OCI-M1 (cell line): ENCODE measurements around the gene ZDHHC19.
"Not testable (repeated sequence)": the region's sequence is repeated elsewhere in the genome, so short reads cannot be mapped to it uniquely, and the experiment has no call there.

ENCODE experiments used
- DNase-seq: peaks from one replicate; lab custom pipeline; 2025; lab: John Stamatoyannopoulos, UW

The ZDHHC19 gene

DNA sequence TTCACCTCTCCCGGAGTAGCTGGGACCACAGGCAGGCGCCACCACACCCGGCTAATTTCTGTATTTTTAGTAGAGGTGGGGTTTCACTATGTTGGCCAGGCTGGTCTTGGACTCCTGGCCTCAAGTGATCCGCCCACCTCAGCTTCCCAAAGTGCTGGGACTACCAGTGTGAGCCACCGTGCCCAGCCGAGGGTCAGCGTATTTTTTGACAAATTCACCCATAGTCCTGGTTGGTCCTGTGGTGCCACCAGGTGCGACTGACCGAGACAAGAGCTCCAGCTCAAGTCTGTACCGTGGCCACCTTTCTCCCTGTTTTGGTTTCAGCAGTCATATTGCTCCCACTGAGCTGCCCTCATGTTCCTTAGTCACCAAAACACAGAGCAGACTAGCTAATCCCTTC, 13.9 kb upstream of the ZDHHC19 start:
- no peak for DNase-seq

DNA sequence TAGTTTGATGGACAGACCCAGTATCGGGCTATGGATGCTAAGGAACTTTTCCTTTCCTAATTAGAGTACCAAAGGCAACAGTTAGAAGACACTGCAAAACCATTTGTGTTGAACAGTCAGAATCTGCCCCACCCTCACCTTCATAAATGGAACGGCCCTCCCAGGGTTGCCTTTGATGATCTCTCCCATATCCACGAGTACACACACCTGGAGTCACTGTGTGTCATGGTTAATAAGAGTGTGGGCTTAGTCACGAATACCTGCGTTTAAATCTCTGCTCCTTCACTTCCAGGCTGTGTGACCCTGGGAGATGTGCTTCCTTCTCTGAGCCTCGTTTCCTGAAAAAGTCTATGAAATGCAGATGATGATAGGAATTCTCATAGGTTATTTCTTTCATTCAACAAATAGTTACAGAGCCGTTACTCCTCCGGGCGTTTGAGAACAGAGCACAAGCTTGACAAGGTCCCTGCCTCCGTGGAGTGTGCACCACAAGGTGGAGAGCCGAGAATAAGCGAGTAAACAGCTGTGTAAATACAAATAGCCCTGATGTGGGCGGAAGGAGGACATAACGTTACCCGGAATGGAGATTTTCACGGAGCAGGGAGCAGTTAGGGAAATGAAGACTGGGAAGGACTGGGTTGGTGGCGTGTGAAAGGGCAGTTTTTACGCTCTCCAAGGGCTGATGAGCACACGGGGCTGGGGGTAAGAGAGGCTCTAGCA, 11.8 kb upstream of the ZDHHC19 start:
- no peak for DNase-seq

DNA sequence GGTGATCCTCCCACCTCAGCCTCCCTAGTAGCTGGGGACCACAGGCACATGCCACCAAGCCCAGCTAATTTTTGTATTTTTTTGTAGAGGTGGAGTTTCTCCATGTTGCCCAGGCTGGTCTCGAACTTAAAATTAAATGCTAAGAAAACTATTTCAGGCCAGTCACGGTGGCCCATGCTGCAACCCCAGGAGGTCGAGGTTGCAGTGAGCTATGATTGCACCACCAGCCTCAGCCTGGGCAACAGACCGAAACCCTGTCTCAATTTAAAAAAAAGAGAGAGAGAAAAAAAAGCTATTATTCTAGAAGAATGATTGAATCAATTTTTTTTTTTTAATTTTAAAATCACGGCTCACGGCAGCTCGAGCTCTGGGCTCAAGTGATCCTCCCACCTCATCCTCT, 9.8 kb upstream of the ZDHHC19 start:
- DNase-seq: no peak

DNA sequence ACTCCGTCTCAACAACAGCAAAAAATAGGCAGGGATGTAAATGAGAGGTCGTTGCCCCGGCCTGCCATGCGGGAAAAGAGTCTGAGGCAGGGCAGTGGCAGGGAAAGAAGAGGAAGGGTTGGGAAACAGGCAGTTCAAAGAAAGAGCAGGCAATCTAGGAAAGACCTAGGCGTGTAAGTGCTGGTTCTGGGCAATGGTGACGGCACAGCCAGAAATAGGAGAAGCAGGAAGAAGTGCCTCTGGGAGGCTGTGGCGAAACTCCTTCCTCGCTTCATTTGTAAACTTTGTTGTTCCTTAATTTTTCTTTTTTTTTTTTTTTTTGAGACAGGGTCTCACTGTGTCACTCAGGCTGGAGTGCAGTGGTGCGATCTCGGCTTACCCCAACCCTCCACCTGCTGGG, 9.4 kb upstream of the ZDHHC19 start:
- no peak for DNase-seq

DNA sequence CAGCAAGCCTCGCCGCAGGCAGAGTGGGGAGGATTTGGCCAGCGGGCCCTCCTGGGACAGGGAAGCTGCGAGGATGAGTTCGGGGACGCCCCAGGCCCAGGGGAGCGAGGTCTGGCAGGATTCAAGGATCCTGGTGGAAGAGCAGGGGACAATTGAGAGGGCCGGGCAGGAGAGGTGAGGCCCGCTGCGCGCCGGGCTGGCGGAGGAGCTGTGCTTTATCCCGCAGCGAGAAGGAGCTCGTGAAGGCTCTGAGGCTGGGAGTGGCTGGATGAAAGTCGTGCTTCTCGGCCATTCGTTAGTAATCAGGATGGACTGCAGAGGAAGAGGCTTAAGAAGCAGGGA, 8.7 kb upstream of the ZDHHC19 start:
- DNase-seq: no peak

DNA sequence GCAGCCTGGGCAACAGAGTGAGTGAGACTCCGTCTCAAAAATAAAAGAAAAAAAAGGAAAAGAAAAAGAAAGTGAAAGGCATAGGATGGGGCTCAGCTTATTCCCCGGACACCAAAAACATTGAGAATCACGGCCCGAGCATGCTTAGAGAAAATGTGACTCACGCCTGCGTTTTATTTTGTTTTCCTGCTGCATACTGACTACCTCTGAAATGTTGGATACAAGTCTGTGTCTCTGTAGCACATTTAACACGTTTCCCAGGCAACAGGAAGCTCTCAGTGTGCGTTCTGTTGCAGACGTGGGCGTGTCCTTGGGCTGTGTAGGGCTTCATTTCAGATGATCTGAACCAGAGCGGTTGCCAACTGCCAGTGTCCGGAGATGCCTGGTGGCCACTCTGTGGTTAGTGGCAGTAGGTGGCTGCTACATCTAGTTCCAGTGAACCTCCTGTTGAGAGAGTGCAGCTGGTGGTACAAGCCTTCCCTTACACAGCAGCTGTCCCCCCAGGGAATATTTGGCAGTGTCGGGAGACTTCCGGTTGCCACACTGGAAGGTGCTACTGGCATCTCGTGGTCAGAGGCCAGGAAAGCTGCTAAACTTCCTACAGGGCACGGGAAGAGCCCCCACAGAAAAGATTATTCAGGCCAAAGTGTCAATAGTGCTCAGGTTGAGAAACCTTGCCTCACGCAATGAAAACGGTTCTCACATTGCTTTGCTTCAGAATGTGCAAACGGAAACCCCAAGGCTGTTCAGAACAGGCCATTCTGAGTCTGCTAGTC, 8.2 kb upstream of the ZDHHC19 start:
- DNase-seq: peak; percentile 36

DNA sequence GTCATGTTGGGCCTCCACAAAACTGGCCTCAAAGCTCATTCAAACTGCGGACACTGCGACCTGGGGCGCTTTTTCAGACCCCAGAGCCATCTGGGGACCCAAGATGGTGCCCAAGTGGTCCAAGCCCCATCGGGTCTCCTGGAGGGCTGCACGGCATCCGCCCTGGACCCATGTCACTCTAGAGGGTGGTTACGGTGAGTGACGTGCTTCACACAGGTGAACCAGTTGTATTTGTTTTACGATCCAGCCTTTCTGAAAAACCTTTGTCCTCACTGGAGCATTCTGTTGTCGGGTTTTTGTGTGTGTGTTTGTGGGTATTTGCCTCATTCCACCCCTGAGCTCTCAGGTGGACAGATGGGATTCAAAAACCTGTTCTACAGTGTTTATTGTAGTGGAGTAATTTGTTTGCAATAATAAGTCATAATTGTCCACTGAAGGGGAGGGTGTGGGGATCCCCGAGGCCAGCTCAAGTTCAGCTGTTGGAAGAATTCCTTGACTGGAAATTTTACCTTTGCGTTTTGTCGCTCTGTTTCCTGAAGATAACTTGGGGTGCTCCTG, 7.0 kb upstream of the ZDHHC19 start:
- no peak for DNase-seq

DNA sequence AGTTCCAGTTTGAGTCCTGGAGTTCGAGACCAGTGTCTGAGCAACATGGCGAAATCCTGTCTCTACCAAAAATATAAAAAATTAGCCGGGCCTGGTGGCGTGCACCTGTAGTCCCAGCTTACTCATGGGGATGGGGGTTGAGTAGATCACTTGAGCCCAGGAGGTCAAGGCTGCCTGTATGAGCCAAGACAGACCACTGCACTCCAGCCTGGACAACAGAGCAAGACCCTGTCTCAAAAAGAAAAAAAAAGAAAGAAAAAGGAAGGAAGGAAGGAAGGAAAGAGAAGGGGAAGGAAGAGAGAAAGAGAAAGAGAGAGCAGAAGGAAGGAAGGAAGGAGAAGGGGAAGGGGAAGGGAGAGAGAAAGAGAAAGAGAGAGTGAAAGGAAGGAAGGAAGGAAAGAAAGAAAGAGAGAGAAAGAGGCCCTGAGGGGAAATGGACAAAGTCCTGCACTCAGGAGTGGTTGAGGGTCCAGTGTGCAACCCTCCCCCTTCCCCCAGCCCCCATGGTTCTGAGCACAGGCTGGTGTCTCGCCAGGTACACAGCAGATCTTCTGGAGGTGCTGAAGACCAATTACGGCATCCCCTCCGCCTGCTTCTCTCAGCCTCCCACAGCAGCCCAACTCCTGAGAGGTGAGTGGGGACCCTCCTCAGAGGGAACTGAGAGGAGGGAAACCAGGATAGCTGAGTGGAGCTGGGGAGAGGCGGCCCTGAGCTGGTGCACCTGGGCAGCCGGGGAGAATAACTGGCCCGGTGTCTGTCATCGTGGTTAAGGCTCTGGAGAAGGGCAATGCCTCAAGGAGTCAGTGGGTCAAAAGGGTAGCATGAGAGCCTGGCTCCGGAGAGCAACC, 6.3 kb upstream of the ZDHHC19 start:
- no peak for DNase-seq

DNA sequence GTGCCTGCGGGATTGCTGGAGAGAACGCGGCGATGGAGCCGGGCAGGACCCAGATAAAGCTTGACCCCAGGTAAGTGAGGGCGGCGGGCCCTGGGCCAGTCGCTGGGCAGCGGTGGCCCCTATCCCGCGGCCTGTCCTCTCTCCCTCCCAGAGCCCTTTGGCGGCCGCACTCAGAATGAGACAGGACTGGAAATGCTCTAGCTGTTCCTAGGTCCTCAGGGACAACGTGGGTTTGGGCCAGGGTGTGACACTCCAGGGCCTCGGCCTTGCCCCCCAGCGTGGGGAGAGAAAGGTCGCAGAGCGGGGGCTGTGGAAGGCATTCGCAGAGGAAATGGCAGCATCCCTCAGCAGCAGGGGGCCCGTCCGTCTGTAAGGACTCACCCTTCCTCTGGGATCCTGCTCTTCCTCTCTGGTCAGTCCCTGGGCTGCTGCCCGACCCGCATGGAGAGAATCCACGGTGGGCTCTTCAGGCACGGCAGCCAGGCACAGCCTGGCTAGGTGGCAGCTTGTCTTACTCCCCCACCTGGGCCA, 5.5 kb upstream of the ZDHHC19 start:
- DNase-seq: no peak

DNA sequence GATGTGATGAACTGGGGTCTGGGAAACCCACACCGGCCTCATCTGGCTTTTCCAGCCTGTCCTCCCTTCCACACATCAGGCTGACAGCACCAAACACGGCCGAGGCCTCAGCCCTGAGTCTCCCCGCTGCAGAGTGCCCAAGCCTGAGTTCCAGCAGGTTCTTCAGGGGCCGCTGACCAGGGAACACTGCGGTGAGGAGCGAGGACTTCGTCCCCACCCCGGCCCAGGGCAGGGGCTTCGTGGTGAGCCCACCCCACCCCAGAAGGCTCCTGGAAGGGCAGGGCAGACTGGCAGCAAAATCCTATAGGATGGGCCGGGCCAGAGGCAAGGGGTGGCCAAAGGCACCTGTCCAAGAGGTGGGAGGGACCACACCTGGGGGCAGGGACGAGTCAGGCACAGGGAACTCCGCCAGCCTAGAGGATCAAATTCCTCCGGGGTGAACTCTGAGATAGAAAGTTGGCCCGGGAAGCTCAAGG, 4.9 kb upstream of the ZDHHC19 start, which contains the start of gene SLC51A:
Gene SLC51A (plus strand): TSS at position 446 of the 476 bp plus-strand sequence. CDS start 179 bp downstream, outside the sequence.
- no peak for DNase-seq

DNA sequence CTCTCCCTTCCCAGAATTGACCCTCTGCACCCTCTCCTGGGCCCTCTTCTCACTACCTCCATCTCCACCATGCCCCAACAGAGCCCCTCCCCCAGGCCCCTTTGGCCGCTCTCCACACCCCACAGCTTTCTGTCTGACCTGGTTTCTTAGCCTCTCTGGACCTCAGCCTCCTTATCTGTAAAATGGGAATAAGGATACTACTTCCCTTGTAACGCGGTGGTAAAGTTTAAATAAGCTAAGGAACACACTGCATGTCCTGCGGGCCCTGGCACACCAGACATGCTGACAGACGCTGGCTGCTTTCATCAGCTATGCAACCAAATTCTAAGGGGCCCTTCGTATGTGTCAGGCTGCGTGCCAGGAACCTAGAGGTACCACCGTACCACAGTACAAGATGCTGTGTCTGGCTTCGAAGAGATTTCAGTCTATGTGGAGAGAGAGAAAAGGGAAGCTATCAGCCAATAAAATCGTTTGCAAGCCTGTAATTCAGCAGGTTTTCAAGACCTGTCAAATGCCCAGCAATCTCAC, 4.4 kb upstream of the ZDHHC19 start:
- DNase-seq: no peak

DNA sequence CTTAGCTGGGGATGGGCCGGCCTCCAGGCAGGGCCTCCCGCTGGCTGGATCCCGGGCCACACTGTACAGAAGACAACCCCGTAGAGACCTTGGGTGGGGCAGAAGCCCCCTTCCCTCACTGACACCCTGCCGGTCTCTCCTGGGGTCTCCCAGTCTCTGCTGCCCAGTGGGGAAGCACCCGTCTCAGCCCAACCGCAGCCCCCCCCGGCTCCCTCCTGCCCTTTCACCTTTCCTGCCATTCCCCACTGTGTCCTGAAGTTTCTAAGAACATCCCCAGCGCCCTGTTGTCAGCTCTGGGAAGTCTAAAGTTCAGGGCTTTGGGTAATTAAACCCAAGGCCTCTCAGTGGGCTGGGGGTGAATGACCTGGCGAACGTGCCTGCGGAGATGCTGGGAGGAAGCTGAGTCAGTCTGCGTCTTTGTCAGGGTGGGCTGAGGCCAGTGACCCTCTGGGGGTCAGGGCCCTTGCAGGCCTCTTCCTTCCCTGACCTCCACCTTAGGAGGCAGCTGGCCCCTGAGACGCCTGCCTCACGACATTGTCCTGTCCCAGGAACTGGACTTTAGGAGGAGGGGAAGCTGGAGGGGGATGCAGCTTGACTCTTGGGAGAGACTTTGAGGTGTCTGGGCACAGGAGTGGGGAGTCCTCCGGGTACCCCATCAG, 3.7 kb upstream of the ZDHHC19 start:
- DNase-seq: no peak

DNA sequence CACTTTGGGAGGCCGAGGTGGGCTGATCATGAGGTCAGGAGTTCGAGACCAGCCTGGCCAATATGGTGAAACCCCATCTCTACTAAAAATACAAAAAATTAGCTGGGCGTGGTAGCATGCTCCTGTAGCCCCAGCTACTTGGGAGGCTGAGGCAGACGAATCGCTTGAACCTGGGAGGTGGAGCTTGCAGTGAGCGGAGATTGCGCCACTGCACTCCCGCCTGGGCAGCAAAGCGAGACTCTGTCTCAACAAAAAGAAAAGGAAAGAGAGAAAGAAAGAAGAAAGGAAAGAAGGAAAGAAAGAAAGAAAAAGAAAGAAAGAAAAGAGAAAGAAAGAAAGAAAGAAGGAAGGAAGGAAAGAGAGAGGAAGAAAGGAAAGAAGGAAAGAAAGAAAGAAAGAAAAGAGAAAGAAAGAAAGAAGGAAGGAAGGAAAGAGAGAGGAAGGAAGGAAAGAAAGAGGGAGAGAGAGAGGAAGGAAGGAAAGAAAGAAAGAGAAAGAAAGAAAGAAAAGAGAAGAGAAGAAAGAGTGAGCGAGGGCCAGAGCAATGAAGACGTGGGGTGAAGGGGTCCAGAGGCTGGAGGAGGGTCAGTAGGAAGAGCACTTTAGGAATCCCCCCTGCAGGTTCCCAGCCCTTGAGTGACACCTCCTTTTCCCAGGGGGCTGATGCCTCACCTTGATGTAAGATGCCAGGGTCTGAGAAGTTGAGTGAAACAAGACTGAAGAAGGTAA, 1.1 kb downstream of the ZDHHC19 start:
- not testable (repeated sequence) for DNase-seq

DNA sequence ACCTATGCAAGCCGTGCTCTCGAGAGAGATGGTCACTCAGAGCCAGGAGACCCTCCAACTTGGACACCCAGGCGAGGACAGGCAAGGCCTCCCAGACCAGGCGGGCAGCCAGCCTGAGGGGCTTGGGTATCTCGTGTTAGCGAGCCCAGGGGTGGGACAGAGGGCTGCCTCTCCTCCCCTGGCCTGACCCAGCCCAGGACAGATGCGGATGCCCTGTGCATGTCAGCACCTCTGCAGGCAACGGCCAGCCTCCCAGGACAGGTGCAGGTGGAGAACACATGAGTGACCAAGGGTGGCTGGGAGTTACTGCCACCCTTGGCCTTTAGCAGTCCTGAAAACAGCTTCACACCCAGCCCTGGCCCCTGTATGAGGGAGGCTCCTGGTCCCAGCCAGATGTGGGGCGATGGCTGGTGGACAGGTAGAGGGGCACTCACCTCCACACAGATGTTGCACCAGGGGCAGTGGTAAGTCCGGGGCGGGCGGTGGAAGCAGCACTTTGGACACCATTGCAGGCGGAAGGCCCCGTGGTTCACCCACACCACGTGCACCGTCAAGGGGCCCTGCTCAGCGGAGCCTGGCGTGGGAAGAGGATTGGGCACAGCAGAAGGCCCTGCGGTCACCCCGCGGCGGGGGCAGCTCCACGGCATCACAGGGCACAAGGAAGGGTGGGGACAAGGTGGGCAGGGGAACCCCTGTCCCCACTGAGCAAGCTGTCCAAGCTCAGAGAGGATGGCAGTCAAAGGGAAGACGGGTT, 2.1 kb downstream of the ZDHHC19 start:
- no peak for DNase-seq

DNA sequence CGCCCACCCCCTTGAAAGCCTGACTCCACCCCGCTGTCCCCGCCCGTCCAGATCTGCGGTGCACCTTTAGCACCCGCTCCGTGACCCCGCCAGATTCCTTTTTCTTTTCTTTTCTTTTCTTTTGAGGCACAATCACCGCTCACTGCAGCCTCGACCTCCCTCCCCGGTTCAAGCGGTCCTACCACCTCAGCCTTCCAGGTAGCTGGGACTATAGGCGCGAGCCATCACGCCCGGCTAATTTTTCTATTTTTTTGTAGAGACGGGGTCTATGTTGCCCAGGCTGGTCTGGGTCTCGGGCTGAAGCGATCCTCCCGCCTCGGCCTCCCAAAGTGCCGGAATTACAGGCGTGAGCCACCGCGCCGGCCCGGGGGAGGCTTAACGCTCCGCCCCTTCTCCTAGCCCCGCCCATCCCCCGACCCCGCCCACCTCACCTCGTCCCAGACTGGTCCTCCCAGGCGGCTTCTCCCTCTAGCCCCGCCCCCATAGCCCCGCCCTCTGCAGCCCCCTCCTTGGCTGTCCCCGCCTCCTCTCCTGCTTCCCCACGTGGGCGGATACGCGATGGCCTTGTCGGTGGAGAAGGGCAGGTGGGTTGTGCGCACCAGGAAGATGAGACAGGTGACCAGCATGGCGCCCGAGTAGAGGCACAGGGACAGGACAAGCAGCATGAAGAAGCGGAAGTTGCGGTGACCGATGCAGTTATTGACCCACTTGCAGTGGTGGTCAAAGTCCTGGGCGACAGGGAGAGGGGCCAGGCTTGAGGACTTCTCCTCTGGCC, 3.2 kb downstream of the ZDHHC19 start:
- DNase-seq: no peak

DNA sequence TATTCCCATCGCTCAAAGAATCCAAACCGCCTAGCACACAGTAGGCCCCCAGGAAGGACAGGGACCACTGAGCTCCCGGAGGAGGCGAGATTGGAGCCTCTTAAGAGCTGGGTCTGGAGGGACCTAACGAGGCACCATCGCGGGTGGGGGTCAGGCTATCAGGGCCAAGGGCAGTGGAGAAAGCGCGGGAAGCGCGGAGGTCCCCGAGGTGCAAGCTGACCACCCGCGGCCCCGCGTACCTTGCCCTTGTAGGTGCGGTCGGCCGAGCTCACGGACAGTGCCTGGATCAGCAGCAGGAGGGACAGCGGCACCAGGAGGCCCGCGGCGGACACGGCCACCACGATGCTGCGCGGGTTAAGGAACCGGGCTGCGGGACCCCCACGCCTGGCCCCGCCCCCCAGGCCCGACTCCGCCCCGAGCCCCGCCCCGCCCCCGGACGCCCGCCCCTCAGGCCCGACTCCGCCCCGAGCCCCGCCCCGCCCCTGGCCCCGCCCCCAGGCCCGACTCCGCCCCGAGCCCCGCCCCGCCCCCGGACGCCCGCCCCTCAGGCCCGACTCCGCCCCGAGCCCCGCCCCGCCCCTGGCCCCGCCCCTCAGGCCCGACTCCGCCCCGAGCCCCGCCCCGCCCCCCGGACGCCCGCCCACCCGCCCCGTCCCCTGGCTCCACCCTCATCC, 3.9 kb downstream of the ZDHHC19 start:
- no peak for DNase-seq

DNA sequence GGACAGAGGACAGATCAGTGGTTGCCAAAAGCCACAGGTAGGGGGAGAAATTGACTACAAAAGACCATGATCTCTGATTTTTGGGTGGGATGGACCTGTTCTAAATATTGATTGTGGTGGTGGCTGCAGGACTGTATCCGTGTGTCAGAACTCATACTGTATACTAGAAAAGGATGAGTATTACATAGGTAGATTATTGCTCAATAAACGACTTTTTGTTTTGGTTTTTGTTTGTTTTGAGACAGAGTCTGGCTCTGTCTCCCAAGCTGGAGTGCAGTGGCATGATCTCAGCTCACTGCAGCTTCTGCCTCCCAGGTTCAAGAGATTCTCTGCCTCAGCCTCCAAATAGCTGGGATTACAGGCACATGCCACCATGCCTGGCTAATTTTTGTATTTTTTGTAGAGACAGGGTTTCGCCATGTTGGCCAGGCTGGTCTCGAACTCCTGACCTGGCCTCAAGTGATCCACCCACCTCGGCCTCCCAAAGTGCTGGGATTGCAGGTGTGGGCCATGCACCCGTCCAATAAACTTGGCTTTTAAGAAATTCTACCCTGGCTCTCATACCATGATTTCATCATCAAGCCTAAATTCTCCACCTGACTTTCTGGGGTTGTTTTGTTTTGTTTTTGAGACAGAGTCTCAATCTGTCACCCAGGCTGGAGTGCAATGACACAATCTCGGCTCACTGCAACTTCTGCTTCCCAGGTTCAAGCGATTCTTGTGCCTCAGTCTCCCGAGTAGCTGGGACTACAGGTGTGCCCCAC, 5.6 kb downstream of the ZDHHC19 start:
- peak; percentile 14 for DNase-seq

DNA sequence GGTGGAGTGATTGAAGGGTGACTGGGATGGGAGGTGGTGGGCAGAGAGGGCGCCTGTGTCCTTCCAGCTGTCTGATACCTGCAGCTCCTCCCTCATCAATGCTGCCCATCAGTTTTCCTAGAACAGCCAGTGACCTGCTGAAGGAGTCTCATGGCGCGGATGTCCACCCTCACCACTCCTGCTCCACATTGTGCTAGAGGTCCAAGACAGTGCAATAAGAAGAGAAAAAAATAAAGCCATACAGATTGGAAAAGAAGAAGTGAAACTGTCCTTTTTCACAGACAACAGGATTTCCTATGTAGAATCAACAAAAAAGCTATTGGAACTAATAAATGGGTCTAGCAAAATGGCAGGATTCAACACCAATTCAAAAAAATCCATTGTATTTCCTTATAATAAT, 7.4 kb downstream of the ZDHHC19 start:
- no peak for DNase-seq
